ENCODE data around the gene ZBTB24. TPM values are rescaled to one million over a fixed set of nuclear protein-coding genes. Genes with fewer than 3 reads are reported as not detected.
A peak's percentile ranks its signal among the peaks of the same experiment; 100 is the strongest.
"Not testable (repeated sequence)": the region's sequence is repeated elsewhere in the genome, so short reads cannot be mapped to it uniquely, and the experiment has no call there.

ZBTB24 gene
- total RNA-seq, 1 donor from 2014 or later, result 16.3 TPM

DNA sequence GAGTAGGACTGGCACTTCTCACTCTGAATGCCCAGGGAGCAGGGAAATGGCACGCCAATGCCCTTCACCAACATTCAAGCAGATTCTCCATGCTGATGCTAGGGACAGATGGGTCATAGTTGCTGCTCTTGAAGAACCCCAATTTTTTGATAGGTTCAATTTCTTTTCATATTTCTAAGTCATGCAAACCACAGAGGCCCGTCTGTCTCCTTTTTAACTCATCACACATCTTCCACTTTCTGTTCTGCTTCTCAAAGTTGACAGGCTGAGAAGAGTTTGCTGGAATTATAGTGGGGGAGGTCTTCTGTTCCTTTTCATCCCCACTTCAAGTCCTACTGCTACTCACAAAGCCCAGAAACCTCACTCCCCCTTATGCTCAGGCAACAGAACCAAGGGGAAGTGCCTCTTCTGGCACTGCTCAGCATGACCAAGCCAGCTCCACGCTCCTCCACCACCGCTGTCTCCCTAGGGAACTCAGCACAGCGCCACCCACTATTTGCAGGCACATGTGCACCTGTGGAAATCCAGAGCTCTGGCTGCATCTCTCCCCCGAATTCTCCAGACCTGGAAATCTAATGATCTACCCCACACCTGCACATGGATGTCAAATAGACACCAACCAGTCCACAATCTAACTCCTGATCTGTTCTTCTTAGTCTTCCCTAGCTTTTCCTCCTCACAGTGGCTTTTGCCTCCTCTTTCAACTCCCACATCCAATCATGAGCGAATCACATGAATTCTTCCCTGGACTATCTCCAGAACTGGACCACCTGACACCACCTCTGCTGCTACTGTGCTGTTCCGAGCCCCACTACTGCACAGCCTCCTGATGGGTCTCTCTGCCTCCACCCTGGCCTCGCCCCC lies 10.7 kb downstream of the ZBTB24 start:
- FAIRE-seq (no peak), DNase-seq (ENCODE audit: low spot score in 2 of 2) (no peak)

DNA sequence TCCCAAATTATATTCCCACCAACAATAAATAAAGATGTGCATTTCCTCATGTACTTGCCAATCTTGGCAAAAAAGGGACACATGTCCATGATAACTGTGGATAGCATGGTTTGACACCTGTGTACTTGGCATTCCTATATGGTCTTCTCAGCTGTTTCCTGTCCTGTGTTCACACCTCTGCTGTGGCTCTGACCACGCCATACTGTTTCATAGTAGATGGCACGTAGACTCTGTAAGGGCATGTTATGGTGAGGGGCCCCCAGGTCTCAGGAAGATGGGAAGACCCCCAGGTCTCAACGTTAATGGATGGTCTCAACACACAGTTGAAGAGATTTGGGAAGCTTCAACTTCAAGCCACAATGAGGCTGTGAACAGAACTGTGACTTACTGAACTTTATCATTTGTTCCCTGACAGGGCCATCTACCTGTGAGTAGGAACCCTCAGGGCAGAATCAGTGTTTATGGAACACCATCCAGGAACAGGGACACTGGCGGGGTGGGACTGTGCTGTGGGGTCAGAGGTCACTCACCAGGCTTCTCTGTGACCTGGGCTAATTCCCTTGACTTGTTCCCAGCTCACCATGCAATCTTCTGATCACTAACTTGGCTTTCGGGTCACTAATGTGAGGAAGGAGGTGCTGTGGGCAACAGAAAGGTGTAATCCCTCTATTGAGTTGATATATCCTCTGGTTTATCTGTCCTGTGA lies 11.8 kb downstream of the ZBTB24 start:
- FAIRE-seq (no peak), DNase-seq (ENCODE audit: low spot score in 2 of 2) (no peak)

DNA sequence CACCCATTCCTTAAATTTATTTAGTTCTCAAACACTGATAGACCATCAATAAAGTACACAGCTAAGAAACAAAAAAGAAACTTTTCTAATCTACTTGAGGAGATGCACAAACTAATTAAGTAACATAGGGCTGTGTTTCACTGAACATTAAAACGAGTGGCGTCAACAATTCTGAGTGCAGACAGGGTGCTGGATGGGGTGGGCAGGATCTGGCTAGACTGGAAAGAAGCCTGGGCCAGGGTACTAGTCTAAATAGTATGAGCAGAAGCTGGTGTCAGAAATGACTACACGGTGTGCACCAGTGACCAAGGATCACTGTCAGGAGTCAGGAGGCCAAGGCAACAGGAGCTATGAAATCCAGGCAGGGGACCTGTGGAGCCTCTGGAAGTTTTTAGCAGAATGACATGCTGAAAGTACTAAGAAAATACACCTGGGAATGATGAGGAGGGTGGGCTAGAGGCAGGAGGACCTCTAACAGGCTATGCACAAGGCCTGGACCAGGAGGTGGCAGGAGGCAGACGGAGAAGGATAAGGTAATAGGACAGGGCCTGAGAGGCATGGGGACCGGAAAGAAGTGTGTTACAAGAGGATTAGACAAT lies 13.3 kb downstream of the ZBTB24 start:
- no peak for FAIRE-seq
- no peak for DNase-seq (ENCODE audit: low spot score in 2 of 2)

DNA sequence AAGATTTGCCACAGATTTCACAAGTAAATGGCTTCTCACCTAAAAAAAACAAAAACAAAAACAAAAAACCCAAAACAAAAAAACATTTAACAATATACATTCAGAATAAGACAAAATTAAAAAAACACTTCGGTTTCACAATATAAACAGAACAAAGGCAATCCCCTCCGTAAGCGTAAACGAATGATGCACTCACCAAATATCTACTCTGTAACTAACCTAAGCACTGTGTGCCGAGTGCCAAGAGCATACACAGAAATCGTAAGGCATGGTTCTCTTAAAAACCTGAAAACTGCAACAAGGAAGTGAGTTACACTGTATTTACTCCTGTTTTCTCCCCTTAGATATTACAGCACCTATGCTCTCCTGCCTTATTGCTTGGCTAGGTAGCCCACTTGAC lies 15.3 kb downstream of the ZBTB24 start:
- FAIRE-seq, result no peak
- no peak for DNase-seq (ENCODE audit: low spot score in 2 of 2)

DNA sequence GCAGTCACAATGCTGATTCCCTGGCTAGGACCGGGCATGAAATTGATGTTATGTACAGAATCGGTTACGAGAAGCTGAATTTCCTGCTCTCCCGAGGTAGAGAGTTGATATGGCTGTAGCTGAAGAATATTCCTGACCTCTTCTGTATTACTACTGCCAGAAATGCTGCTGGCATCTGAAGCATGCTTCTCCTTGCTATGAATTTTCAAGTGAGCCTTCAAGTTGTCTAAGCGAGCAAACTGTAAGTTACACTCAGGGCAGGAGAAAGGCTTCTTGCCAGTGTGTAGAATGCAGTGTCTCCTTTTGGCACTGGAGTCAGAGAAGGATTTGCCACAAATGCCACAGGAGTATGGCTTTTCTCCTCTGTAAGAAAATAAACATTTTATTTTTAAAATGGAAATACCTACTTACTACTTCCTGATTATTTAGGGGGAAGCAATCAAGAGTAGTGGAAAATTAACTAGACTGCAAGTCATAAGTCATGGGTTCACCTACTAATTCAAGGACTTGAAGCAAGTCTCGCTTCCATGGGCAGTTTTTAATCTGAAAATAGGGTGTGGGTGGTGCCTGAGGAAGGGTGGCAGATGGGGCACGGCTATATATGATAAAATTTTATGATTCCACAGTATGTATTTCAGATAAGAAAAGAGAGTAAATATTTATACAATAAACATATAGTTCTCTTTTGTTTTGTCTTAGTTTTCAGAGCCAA lies 16.7 kb downstream of the ZBTB24 start:
- no peak for DNase-seq (ENCODE audit: low spot score in 2 of 2)
- FAIRE-seq, result no peak

DNA sequence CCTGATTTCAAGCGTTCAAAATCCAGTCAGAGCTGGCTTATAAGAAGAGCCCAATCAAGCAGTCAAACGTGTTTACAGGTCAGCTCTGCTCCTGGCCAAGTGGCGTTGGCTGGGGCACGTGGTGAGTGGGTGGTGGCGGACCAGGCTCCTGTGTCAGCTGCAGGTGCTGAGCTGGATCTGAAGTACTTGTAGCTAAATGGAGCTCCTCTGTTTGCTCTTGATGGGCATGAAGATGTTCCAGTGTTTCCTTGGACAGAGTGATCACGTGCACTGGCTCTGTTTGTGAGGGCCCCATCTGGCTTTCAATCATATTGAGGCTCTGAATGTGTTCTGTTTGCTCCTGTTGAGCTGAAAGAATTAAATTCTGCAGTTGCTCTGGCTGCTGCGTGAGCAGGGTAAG lies 17.2 kb downstream of the ZBTB24 start:
- FAIRE-seq, result no peak
- no peak for DNase-seq (ENCODE audit: low spot score in 2 of 2)

DNA sequence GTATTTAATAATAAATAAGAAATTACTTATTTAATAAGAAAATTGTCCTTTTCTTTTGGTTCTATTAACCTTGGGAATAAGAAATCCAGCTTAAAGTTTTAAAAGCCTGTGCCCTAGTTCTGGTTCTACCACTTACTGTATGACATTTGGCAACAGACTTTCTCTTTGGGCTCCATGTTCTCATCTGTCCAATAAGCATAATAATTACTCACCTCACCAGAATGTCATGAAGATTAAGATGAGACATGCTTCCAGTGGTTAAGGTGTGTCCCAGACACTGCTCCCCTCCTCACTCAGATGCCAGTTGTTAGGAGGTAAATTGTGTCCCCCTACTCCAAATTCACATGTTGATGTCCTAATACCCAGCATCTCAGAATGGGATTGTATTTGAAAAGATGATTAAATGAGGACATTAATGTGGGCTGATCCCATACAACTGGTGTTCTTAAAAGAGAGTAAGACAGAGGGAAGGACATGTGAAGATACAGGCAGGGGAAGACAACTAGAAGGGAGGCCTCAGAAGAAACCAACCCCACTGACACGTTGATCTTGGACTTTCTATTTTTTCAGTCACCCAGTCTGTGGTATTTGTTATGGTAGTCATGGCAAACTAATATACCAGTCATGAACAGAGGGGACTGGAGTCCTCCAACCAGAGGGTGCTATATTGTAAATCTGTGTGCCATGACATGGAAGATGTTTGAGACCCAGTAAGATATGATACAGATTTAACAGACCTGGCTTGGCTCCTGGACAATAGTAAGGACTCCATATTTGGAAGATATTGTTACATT lies 21.1 kb downstream of the ZBTB24 start:
- DNase-seq (ENCODE audit: low spot score in 2 of 2) (no peak), FAIRE-seq (no peak)

DNA sequence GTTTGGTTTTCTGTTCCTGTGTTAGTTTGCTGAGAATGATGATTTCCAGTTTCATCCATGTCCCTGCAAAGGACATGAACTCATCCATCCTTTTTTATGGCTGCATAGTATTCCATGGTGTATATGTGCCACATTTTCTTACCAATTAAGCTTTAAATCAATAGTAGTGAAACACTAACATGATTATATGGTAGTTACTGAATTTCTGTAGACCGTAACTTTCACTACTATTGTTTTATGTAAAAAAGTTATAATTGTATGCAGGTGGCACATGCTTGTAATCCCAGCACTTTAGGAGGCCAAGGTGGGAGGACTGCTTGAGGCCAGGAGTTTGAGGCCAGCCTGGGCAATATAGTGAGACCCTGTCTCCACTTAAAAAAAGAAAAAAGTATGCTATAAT lies 21.8 kb downstream of the ZBTB24 start:
- FAIRE-seq; DNase-seq (ENCODE audit: low spot score in 2 of 2): not testable (repeated sequence)

DNA sequence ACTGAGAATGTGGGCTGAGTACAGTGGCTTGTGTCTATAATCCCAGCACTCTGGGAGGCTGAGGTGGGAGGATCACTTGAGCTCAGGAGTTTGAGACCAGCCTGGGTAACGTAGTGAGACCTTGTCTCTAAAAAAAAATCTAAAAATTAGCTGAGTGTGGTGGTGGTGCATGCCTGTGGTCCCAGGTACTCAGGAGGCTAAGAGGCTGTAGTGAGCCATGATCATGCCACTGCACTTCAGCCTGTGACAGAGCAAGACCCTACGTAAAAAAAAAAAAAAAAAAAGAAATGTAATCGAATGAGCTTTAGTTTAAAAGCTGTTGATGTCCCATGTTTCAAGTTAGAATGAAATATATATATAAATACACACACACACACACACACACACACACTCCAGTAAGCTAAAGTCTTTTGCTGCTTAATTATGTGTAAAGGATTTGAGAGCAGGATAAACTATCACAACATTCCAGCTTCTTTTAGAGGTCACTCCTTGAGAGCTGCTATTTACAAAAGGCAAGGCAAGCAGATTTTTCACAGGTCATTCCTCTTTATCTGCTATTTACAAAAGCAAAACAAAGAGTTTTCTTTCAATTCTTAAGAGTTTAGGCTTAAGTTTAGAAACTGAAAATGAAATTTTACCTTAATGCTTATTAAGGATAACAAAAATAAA lies 22.7 kb downstream of the ZBTB24 start:
- no peak for FAIRE-seq

DNA sequence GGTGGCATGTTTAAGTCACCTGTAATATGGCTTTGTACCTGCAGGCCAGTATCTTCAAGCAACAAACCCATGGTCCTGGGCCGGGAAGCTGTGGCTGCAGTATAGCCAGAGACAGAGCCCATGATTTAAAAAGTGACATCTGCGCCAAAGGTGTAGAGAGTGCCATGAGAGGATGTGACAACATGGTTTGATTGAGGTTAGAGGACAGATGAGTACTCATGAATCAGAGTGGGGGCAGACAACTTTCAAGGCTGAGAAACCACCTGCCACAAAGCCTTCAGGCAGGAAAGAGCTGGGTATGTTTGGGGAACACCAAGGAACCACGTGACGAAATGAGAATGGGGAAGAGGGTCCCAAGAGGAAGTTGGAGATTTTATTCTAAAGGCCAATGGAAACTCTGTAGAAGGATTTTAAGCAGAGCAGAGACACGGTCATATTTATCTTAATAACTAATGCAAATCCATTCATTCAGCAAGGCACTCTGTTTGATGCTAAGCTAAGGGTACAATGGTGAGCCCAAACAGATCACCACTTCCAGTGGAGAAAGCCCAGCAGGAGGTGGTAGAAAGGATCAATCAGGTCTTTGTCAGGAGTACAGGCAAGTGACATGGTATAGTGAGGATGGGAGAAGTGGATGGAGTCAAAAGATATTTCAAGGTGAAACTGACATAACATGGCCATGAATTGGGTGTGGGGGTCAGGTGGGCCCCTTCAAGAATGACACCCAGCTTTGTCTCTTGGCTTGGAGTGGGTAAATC lies 24.1 kb downstream of the ZBTB24 start:
- no peak for DNase-seq (ENCODE audit: low spot score in 2 of 2)
- no peak for FAIRE-seq

More for the DNA sequence above, 22.7 kb downstream of the ZBTB24 start:
- no peak for DNase-seq (ENCODE audit: low spot score in 2 of 2)

DNA sequence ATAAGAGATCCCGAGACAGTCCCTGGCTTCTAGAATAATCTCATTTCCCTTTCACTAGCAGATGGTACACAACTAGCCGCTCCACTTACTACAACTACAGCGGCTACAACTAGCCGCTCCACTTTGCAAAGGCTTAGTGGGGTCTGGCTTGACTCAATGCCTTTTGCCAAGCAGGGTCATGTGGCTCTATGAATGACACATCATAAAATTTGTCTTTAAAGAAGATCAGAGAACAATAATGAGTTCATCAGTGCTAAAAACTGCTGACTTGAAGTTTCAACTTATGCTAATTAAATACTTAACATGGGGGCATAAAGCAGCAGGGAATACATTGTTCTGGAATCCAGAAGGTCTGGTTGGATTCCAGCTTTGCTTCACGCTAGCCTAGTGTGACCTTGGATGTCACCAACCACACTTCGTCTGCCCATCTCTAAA lies 25.4 kb downstream of the ZBTB24 start:
- FAIRE-seq (no peak), DNase-seq (ENCODE audit: low spot score in 2 of 2) (no peak)

DNA sequence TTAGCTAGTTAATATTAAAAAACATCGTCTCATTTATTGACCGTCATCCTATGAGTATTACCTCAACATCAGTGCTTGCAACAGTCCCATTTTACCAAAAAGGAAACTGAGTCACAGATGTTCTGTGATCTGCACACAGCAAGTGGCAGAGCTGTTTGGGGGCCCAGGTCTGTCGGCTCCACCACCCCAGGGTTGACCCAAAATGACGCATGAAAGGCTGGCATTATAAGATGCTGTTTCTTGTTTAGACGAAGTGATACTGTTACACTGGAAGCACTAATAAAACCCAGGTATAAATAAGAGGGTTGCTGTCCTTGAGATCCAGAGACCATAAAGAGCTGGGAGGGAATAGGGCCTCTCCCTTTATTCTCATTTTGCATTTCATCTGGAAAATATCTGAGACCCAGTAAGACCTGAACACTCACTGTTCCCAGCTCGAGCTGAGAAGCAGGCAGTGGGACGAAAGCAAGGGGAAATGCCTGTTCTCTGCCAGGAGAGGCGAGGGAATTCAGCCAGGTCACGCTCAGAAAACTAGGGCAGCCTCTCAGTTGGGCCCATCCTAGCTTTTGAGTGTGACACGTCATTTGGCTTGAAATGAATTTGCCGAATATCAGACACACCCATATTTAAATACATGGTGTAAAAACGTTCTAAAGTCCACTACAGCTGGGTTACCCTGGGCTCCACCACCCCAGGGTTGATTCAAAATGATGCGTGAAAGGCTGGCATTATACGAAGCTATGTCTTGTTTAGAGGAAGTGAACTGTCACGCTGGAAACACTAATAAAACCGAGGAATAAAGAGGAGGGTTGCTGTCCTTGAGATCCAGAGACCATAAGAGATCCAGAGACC lies 26.1 kb downstream of the ZBTB24 start:
- DNase-seq (ENCODE audit: low spot score in 2 of 2) (no peak), FAIRE-seq (no peak)

DNA sequence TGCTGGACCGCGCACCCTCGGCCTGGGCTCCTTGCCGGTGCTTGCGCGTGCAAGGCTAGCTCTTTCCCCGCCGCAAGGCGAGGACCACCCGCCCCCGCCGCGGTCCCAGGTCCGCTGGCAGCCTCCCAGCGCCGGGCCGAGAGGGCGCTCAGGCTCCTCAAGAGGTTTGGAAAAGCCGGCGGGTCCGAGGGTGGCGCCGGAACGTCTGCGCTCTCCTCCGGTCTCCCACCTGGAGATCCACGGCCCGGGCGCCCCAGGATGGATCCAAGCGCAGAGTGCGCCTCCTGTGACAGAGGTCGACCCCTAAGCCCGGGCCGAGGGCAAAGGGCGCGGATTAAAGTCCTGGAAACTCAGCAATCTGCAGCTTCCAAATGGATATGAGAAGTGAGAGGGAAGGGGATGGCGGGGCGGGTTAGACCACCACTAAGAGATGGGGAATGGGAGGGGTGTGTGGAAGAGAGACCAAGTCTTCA lies 26.9 kb downstream of the ZBTB24 start:
- no peak for DNase-seq (ENCODE audit: low spot score in 2 of 2)
- FAIRE-seq, result no peak

DNA sequence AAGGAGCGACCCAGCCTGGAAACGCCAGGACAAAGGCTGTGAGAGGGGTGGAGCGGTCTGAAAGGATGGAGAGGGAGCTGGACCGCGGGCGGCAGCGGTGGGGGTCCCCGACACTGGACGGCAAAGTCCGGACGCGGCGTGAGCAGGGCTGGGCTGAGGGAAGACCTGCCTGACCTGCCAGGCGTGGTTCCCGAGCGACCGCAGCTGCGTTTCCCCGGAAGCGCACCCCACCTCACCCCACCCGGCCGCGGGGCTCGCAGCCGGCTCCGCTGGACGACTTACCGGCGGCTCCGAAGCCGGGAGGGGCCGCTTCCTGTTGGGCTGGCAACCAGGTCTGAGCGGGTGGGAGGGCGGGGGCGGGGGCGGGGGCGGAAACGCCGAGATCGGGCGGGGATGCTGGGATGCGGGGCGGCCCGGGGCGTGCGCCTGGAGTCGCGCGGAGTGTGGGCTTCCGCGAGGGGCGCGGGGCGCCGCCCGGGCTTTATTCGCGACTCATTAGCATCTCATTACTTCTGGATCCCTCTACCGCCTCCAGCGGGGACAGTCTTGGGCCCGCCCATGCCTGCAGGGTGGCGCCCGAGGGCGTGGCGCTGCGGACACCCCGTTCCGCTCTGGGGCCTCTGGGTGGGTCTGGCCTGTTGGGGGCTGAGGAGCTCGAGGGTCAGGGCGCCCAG lies 27.4 kb downstream of the ZBTB24 start, which contains the start of gene MICAL1:
Gene MICAL1, minus strand, starts transcription at position 336 of the 674 bp plus-strand sequence. CDS start 1,576 bp downstream, outside the sequence.
- no peak for FAIRE-seq
- DNase-seq (ENCODE audit: low spot score in 2 of 2), result peak; percentile 71 to 72

DNA sequence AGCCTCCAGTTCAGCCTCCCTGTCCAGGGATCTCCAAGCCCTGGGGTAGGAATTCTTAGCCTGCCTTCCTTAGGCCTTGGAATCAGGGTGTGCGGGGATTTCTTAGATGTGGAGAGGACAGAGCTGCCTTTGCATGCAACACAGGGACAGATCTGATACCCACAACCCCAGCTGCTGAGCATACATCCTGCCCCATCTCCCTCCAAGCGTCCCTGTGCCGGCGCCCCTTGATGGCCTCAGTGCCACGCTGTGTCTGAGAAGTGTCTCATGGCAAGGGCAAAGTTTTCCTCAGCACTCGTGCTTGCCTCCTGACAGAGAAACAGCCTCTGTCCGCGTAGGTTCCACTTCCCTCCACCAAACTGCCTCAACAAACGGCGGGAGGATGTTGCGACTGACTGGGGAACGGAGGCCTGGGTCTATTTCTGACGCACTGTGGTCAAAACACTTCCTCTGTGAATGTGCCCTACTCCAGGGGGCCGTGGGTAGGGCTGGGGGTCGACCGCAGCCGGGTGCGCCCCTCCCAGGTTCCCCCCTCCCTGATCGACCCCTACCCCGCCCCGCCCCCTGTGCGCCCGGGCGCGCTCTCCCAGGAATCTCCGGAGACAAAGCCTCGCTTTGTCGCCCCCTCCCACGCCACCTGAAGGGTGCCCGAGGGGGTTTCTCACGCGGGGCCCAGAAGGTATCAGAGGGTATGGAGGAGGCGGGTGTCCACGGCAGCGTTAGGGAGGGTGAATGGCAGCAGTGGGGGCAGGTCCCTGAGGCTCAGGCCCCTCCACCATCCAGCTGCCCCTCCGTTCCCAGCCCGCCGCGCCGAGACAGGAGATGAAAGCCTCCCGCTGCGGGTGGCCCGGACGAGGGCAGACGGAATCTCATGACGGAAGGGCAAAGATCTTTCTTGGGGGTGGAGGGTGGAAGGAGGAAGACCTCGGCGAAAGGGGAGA lies 28.3 kb downstream of the ZBTB24 start:
- FAIRE-seq, result no peak
- peak in 1 of 2 donors; percentile 48 for DNase-seq (ENCODE audit: low spot score in 2 of 2)

All from frontal cortex (tissue), 4 donors.